Measurements from ENCODE around the gene FRMD8. TPM values are rescaled to one million over a fixed set of nuclear protein-coding genes. Genes with fewer than 3 reads are reported as not detected.

The FRMD8 gene
- total RNA-seq, 6 experiments from 2014 or later: 7.7 to 17.1 (median 14.3) TPM

GRCh38 chr11:65418681-65419459, 32.4 kb downstream of the FRMD8 start:
- Histone ChIP-seq H3K36me3 (peaks cover 0 to 5% (median 1%) of the 10 kb centered on the region in 4 donors), H3K27ac (peak overlapping the region; percentile 97 to 100 (median 100)), H3K4me1 (peaks cover 0 to 44% (median 16%) of the 10 kb centered on the region in 4 donors), H3K9me3 (no peaks in the 10 kb centered on the region), H3K4me3 (peak overlapping the region; percentile 22 to 87 (median 40)), H3K27me3 (no peaks in the 10 kb centered on the region)
- intact Hi-C loops (cut with DNase I): loop anchor here (10.0 kb wide), 1 partner anchor 54 kb away; no protein-coding TSS in a partner anchor
- peak; percentile 77 for TF ChIP-seq POLR2A (IDR thresholded peaks at IDR 0.05)
- TF ChIP-seq, protein P1, sequence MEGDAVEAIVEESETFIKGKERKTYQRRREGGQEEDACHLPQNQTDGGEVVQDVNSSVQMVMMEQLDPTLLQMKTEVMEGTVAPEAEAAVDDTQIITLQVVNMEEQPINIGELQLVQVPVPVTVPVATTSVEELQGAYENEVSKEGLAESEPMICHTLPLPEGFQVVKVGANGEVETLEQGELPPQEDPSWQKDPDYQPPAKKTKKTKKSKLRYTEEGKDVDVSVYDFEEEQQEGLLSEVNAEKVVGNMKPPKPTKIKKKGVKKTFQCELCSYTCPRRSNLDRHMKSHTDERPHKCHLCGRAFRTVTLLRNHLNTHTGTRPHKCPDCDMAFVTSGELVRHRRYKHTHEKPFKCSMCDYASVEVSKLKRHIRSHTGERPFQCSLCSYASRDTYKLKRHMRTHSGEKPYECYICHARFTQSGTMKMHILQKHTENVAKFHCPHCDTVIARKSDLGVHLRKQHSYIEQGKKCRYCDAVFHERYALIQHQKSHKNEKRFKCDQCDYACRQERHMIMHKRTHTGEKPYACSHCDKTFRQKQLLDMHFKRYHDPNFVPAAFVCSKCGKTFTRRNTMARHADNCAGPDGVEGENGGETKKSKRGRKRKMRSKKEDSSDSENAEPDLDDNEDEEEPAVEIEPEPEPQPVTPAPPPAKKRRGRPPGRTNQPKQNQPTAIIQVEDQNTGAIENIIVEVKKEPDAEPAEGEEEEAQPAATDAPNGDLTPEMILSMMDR (IDR thresholded peaks at IDR 0.05): no peak
- peak; percentile 98 to 99 (median 98) for DNase-seq
- ATAC-seq: peak; percentile 19 to 48 (median 32)
- WGBS (ENCODE audit: insufficient coverage, low coverage, low lambda C conversion rate, missing lambda C conversion rate): 0% methylated on average over 12 of the region's 15 CpGs

GRCh38 chr11:65419460-65419771, 33.0 kb downstream of the FRMD8 start:
- Histone ChIP-seq H3K27ac (peak overlapping the region; percentile 97 to 100 (median 100)), H3K4me1 (peaks cover 0 to 44% (median 16%) of the 10 kb centered on the region in 4 donors), H3K9me3 (no peaks in the 10 kb centered on the region), H3K4me3 (peak overlapping the region; percentile 22 to 87 (median 40)), H3K27me3 (no peaks in the 10 kb centered on the region), H3K36me3 (peaks cover 0 to 10% (median 5%) of the 10 kb centered on the region in 4 donors)
- no peak for TF ChIP-seq POLR2A (IDR thresholded peaks at IDR 0.05)
- TF ChIP-seq, protein P1 (IDR thresholded peaks at IDR 0.05): no peak
- 3% methylated on average over 6 of the region's 7 CpGs for WGBS (ENCODE audit: insufficient coverage, low coverage, low lambda C conversion rate, missing lambda C conversion rate)
- intact Hi-C loops (cut with DNase I): loop anchor here (10.0 kb wide), 1 partner anchor 55 kb away; no protein-coding TSS in a partner anchor
- ATAC-seq (no peak), DNase-seq (peak in 2 of 3 donors; percentile 60 to 67)

DNA sequence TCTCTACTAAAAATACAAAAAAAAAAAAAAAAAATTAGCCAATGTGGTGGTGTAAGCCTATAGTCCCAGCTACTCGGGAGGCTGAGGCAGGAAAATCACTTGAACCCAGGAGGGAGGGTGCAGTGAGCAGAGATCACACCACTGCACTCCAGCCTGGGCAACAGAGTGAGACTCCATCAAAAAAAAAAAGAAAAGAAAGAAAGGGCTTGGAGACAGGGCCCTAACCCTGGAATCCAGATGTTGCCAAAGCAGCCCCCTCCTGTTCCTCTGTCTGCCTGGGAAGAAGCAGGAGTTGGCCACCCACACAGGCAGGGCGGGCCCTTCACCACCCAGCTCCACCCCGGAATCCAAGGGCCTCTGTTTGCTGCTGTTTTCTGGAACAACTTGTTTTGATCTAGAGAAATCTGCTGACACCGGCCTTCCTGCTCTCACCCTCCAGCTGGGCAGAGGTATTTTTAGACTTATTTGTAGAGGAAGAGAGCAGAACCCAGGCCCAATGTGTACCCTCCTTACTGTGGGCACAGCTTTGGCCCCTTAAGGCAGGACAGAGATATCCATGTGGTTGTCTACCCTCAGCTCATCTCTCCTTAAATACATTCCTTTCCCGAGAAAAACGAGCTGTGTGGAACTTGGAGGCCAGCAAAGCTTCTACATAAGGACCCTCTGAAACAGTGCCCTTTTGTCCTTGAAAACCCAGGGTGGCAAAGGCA, 33.5 kb downstream of the FRMD8 start:
- peaks cover 0 to 44% (median 16%) of the 10 kb centered on the region in 4 donors for H3K4me1 ChIP-seq
- peak; percentile 11 to 37 (median 24) for ATAC-seq

DNA sequence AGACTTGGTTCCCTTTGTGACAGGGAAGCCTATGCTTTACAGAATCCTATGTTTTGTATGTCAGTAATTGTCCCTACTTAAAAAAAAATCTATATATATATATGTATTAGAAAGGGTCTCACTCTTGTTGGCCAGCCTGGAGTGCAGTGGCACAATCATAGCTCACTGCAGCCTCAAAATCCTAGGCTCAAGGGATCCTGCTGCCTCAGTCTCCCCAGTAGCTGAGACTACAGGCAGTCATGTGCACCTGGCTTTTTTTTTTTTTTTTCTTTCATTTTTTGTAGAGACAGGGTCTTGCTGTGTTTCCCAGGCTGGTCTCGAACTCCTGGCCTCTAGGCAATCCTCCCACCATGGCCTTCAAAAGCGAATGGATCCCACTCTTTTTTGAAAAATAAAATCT, 34.1 kb downstream of the FRMD8 start:
- H3K9me3 ChIP-seq: no peaks in the 10 kb centered on the region
- H3K4me3 ChIP-seq: peak overlapping the region in 2 of 3 donors; percentile 68 to 87
- no peak for TF ChIP-seq POLR2A (IDR thresholded peaks at IDR 0.05)
- TF ChIP-seq, protein P1 (IDR thresholded peaks at IDR 0.05): no peak
- peaks cover 0 to 13% (median 6%) of the 10 kb centered on the region in 4 donors for H3K36me3 ChIP-seq
- ATAC-seq: no peak
- H3K27ac ChIP-seq: peak overlapping the region; percentile 97 to 100 (median 100)
- no peaks in the 10 kb centered on the region for H3K27me3 ChIP-seq
- intact Hi-C loops (cut with DNase I): loop anchor here in 1 of 2 donors (5.0 kb wide), 1 partner anchor 77 kb away; the partner anchor contains the start of gene MALAT1
- DNase-seq: peak in 1 of 3 donors; percentile 35
- WGBS (ENCODE audit: insufficient coverage, low coverage, low lambda C conversion rate, missing lambda C conversion rate): 23% methylated on average over 2 of the region's 2 CpGs
- H3K4me1 ChIP-seq: peaks cover 0 to 44% (median 16%) of the 10 kb centered on the region in 4 donors

More for the DNA sequence above, 33.5 kb downstream of the FRMD8 start:
- peak; percentile 90 for TF ChIP-seq POLR2A (IDR thresholded peaks at IDR 0.05)
- TF ChIP-seq, protein P1 (IDR thresholded peaks at IDR 0.05): no peak
- intact Hi-C loops (cut with DNase I): loop anchor here (5.0 to 10.0 kb wide), 2 partner anchors 55 to 77 kb away; partner anchors contain the start of gene MALAT1 (in 1 of the 2)
- Histone ChIP-seq H3K27ac (peak overlapping the region; percentile 97 to 100 (median 100)), H3K36me3 (peaks cover 0 to 13% (median 6%) of the 10 kb centered on the region in 4 donors), H3K9me3 (no peaks in the 10 kb centered on the region), H3K27me3 (no peaks in the 10 kb centered on the region), H3K4me3 (peak overlapping the region in 2 of 3 donors; percentile 68 to 87)
- WGBS (ENCODE audit: insufficient coverage, low coverage, low lambda C conversion rate, missing lambda C conversion rate): 3% methylated on average over 3 of the region's 6 CpGs
- peak; percentile 89 to 97 (median 95) for DNase-seq
